SU-DHL-6 (cell line): Measurements from ENCODE around the gene GNB5.

Experiments used
- H2AFZ ChIP-seq: fragments of 200-600 bp; sonication (generic); 2 replicates; pipeline ENCODE4 v1.6.1; 2014; ENCODE audit warnings: low read depth, mild to moderate bottlenecking, moderate library complexity, mixed read lengths, antibody characterized with exemption, low read length; ENCODE audit not compliant: severe bottlenecking
- H3F3A ChIP-seq: fragments of 200-600 bp; shearing (Covaris generic); 2 replicates; pipeline ENCODE4 v1.6.0; 2016; ENCODE audit warnings: antibody characterized with exemption, mild to moderate bottlenecking; ENCODE audit not compliant: insufficient read depth
- H3K27ac ChIP-seq: fragments of 200-600 bp; sonication (generic); 2 replicates; pipeline ENCODE4 v1.5.1; 2016; ENCODE audit warnings: low read depth, mild to moderate bottlenecking, low read length, moderate library complexity, mixed read lengths
- H3K27me3 ChIP-seq: fragments of 200-600 bp; sonication (generic), shearing (Covaris generic); 2 replicates; pipeline ENCODE4 v1.6.0; 2014; ENCODE audit warnings: mild to moderate bottlenecking, low read length
- H3K36me3 ChIP-seq: fragments of 200-600 bp; sonication (generic); 2 replicates; pipeline ENCODE4 v1.6.1; 2014; ENCODE audit warnings: mild to moderate bottlenecking, low read length, mixed read lengths
- H3K4me2 ChIP-seq: fragments of 300-600, 200-600 bp; shearing (Covaris generic), sonication (generic); 2 replicates; pipeline ENCODE4 v1.6.0; 2014; ENCODE audit warnings: low read length, low read depth, mild to moderate bottlenecking; ENCODE audit not compliant: poor library complexity, severe bottlenecking
- H3K4me3 ChIP-seq: fragments of 200-600 bp; sonication (generic); 2 replicates; pipeline ENCODE4 v1.5.1; 2014; ENCODE audit warnings: antibody characterized with exemption, low read length, mild to moderate bottlenecking, mixed read lengths; ENCODE audit not compliant: insufficient read depth, poor library complexity, severe bottlenecking
- H3K79me2 ChIP-seq: fragments of 200-600 bp; sonication (generic); 2 replicates; pipeline ENCODE4 v1.6.1; 2014; ENCODE audit warnings: mild to moderate bottlenecking, low read length, moderate library complexity; ENCODE audit not compliant: insufficient read depth
- H3K9ac ChIP-seq: fragments of 200-600 bp; sonication (generic); 2 replicates; pipeline ENCODE4 v1.7.0; 2014; ENCODE audit warnings: mild to moderate bottlenecking, low read length
- H3K9me2 ChIP-seq: fragments of 200-600 bp; sonication (generic); replicated peaks from 2 replicates; pipeline ENCODE4 v1.6.1; 2014; ENCODE audit warnings: low read length; ENCODE audit not compliant: insufficient read depth
- H3K9me3 ChIP-seq: fragments of 200-600 bp; sonication (generic); 2 replicates; pipeline ENCODE4 v1.6.1; 2014; ENCODE audit warnings: low read length, mixed read lengths; ENCODE audit not compliant: insufficient read depth
- H4K20me1 ChIP-seq: fragments of 200-600 bp; sonication (generic); 2 replicates; pipeline ENCODE4 v1.6.1; 2014; ENCODE audit warnings: low read depth, mild to moderate bottlenecking, antibody characterized with exemption, low read length, moderate library complexity, mixed read lengths
- CTCF ChIP-seq: fragments of 200-600 bp; sonication (generic); IDR thresholded peaks from one replicate; pipeline ENCODE4 v1.5.1; 2017; ENCODE audit warnings: antibody characterized with exemption, mild to moderate bottlenecking, low read length, moderate library complexity; ENCODE audit not compliant: insufficient read depth, poor library complexity, severe bottlenecking
- EZH2phosphoT487 ChIP-seq: fragments of 200-600 bp; sonication (generic), shearing (Covaris generic); conservative IDR thresholded peaks from 2 replicates; pipeline ENCODE4 v1.6.1; 2018; ENCODE audit warnings: mild to moderate bottlenecking, antibody characterized with exemption, low read length, moderate library complexity, mixed read lengths

Gene GNB5

GRCh38 chr15:52225230-52225629, 34.0 kb upstream of the GNB5 start:
- Histone ChIP-seq H4K20me1 (no peaks in the 10 kb centered on the region), H3K9me3 (no peaks in the 10 kb centered on the region), H3F3A (peaks cover 69% of the 10 kb centered on the region), H3K27me3 (no peaks in the 10 kb centered on the region), H3K27ac (peak overlapping the region; percentile 97), H3K9me2 (no peaks in the 10 kb centered on the region), H3K79me2 (peaks cover 12% of the 10 kb centered on the region), H2AFZ (no peak overlapping the region), H3K9ac (peak overlapping the region; percentile 77), H3K36me3 (no peaks in the 10 kb centered on the region), H3K4me3 (peak overlapping the region; percentile 8), H3K4me2 (peak overlapping the region; percentile 99)
- TF ChIP-seq EZH2phosphoT487 (no peak), CTCF (no peak)

- Histone ChIP-seq H3K9ac (peak overlapping the region; percentile 77), H3K27me3 (no peaks in the 10 kb centered on the region), H3K36me3 (no peaks in the 10 kb centered on the region), H3K4me3 (peak overlapping the region; percentile 71), H3K27ac (peak overlapping the region; percentile 97), H3K4me2 (peak overlapping the region; percentile 99), H2AFZ (no peak overlapping the region), H3K79me2 (peaks cover 12% of the 10 kb centered on the region), H3F3A (peaks cover 77% of the 10 kb centered on the region), H4K20me1 (no peaks in the 10 kb centered on the region), H3K9me3 (no peaks in the 10 kb centered on the region), H3K9me2 (no peaks in the 10 kb centered on the region)
- TF ChIP-seq CTCF (no peak), EZH2phosphoT487 (no peak)
Measured at GRCh38 chr15:52224211-52224610, 33.0 kb upstream of the GNB5 start.

- Histone ChIP-seq H2AFZ (no peak overlapping the region), H3K27me3 (no peaks in the 10 kb centered on the region), H4K20me1 (no peaks in the 10 kb centered on the region), H3F3A (peaks cover 76% of the 10 kb centered on the region), H3K79me2 (peaks cover 12% of the 10 kb centered on the region), H3K9me3 (no peaks in the 10 kb centered on the region), H3K27ac (peak overlapping the region; percentile 97), H3K4me3 (peak overlapping the region; percentile 71), H3K9ac (peak overlapping the region; percentile 77), H3K36me3 (no peaks in the 10 kb centered on the region), H3K9me2 (no peaks in the 10 kb centered on the region), H3K4me2 (peak overlapping the region; percentile 99)
- TF ChIP-seq EZH2phosphoT487: no peak
- TF ChIP-seq CTCF: no peak
Measured at GRCh38 chr15:52221730-52222129, 30.5 kb upstream of the GNB5 start.
